CD4-positive, CD25-positive, alpha-beta regulatory T cell (primary cell): ENCODE results near the gene RGS19. TPM values are rescaled to one million over a fixed set of nuclear protein-coding genes. Genes with fewer than 3 reads are reported as not detected.

Source experiments
- ATAC-seq, 2 donors: fragments of 150-1000 bp; cut with Tn5 transposase; one replicate each; pipeline ENCODE4 v1.10.0; 2021; ENCODE audit warnings: low read depth in 2 of 2, moderate number of reproducible peaks in 2 of 2, moderate library complexity in 1 of 2
- DNase-seq, 3 donors: peaks; one replicate each; pipeline versions ENCODE4 v3.0.0 to v3.0.0-alpha.2; 2012 to 2022; ENCODE audit warnings: mixed read lengths in 1 of 3
- H3K27ac ChIP-seq: one replicate; pipeline ENCODE4 v1.7.0; 2013; ENCODE audit warnings: mild to moderate bottlenecking, low read length; ENCODE audit not compliant: insufficient read depth, poor library complexity, severe bottlenecking
- H3K27me3 ChIP-seq: one replicate; pipeline ENCODE4 v1.7.0; 2013; ENCODE audit warnings: low read length; ENCODE audit not compliant: control insufficient read depth, insufficient read depth
- H3K36me3 ChIP-seq: one replicate; pipeline ENCODE4 v1.7.0; 2013; ENCODE audit warnings: mild to moderate bottlenecking, low read length, moderate library complexity; ENCODE audit not compliant: control insufficient read depth, insufficient read depth
- H3K4me1 ChIP-seq: 2 replicates; pipeline ENCODE4 v1.7.0; 2013; ENCODE audit warnings: mild to moderate bottlenecking, low read length; ENCODE audit not compliant: insufficient read depth, control insufficient read depth, poor library complexity, severe bottlenecking
- H3K4me3 ChIP-seq: one replicate; pipeline ENCODE4 v1.7.0; 2013; ENCODE audit warnings: low read depth, mild to moderate bottlenecking, low read length, moderate library complexity
- H3K9me3 ChIP-seq, 2 experiments: 1 replicate in 1 of 2; 2 replicates in 1 of 2; pipeline ENCODE4 v1.7.0; 2013; ENCODE audit warnings: low read length in 2 of 2, mild to moderate bottlenecking in 1 of 2, moderate library complexity in 1 of 2; ENCODE audit not compliant: control insufficient read depth in 2 of 2
- H3K27ac Mint-ChIP-seq, 3 donors: one replicate each; pipeline ENCODE4 v1.8.0; 2020 to 2022; ENCODE audit warnings: mild to moderate bottlenecking in 3 of 3, mixed read lengths in 3 of 3, moderate library complexity in 2 of 3
- H3K27me3 Mint-ChIP-seq: one replicate; pipeline ENCODE4 v1.8.0; 2022; ENCODE audit warnings: mild to moderate bottlenecking, mixed read lengths
- H3K36me3 Mint-ChIP-seq: one replicate; pipeline ENCODE4 v1.8.0; 2020; ENCODE audit warnings: mixed read lengths
- H3K4me1 Mint-ChIP-seq, 4 donors: one replicate each; pipeline ENCODE4 v1.8.0; 2020 to 2022; ENCODE audit warnings: mixed read lengths in 4 of 4, mild to moderate bottlenecking in 1 of 4
- H3K4me3 Mint-ChIP-seq, 4 donors: one replicate each; pipeline ENCODE4 v1.8.0; 2020 to 2022; ENCODE audit warnings: mild to moderate bottlenecking in 4 of 4, mixed read lengths in 4 of 4, moderate library complexity in 3 of 4
- H3K9me3 Mint-ChIP-seq, 7 donors: one replicate each; pipeline ENCODE4 v1.8.0; 2020 to 2022; ENCODE audit warnings: mixed read lengths in 7 of 7, mild to moderate bottlenecking in 3 of 7, moderate library complexity in 2 of 7
- polyA plus RNA-seq, 4 donors: library from polyadenylated mRNA; unstranded; fragments of 300-500 nt; fragmentation: Illumina TruSeq; gene quantifications; one replicate each; pipeline ENCODE4 v1.2.3, GENCODE V29; 2021
- total RNA-seq: library from RNA; stranded (reverse); gene quantifications from one replicate; pipeline ENCODE4 v1.2.3, GENCODE V29; 2022

The RGS19 gene
- total and polyA plus RNA-seq, 5 donors from 2014 or later = 50.7 to 105 (median 85.2) TPM

DNA sequence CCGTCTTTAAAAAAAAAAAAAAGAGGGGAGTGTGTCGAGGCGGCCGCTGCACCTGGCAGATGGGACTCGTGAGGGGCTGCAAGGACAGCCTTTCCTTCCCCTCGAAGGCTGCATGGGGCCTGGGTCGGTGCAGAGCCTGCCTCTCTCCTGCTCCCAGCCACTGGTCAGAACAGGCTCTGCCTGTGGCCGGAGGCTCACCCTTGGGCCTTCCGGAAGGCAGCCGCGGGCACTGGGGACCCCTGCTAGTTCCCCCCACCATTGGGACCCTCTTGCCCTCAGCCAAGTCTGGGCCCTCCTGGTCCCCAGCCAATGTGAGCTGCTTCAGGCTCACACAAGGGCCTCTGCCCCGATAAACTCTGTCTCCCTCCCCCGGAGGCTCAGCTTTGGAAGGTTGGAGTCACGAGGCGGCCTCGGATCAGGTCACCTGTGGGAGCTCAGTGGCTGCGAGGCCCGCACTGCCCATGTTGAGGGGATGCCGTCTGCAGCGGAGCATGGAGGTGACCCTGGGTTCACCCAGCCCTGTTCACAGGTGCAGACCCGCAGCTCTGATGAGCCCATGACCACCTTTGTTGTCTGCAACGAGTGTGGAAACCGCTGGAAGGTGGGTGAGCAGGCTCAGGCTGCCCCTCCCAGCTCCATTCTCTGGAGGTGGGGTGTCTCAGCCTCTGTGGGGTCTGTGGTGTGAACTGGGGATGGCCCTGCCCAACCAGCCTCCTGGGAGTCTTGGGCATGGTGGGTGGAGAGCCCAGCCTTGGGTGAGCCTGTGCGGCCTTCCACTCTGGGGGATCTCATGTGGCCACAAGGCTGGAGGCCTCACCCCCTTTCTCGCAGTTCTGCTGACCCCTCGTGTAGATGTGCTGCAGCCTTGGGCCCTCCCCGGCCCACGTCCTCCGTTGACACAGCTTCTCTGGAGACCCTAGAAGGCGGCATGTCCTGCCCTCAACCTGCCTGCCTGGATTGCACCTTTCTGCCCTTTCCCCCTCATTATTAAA, 7.7 kb downstream of the RGS19 start:
- H3K27ac Mint-ChIP-seq = peak overlapping the region in 1 of 3 donors; percentile 63

DNA sequence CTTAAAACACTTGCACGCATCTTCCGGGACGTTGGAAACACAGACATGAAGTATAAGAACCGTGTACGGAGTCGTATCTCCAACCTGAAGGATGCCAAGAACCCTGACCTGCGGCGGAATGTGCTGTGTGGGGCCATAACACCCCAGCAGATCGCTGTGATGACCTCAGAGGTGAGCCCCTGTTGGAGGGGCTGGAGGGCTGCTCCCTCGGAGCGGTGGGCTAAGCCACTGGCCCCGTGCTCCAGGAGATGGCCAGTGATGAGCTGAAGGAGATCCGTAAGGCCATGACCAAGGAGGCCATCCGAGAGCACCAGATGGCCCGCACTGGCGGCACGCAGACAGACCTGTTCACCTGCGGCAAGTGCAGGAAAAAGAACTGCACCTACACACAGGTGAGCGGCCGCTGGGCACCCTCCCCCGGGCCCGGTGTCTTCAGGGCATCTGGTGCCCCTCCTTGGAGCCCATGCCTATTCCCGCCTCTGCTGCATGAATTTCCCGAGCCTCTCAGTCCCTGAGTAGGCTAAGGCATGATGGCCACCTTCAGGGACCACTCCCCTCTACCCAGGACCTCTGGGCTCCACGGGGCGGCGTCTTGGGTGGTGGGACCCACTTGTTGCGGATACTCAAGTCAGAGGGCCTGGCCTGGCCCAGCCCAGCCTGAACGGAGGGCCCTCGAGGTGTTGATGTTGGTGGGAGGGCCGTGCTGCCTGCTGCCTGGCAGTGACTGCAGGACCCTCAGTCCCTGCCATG, 8.9 kb downstream of the RGS19 start:
- no peak for ATAC-seq
- Histone ChIP-seq H3K4me3 (no peak overlapping the region), H3K9me3 (no peaks in the 10 kb centered on the region), H3K27ac (no peak overlapping the region), H3K36me3 (peaks cover 17% of the 10 kb centered on the region), H3K4me1 (peaks cover 27% of the 10 kb centered on the region), H3K27me3 (no peaks in the 10 kb centered on the region)
- peaks cover 3% of the 10 kb centered on the region for H3K36me3 Mint-ChIP-seq
- no peaks in the 10 kb centered on the region for H3K9me3 Mint-ChIP-seq
- H3K27me3 Mint-ChIP-seq = no peaks in the 10 kb centered on the region
- H3K4me1 Mint-ChIP-seq = peaks cover 0 to 42% (median 9%) of the 10 kb centered on the region in 4 donors
- no peak overlapping the region for H3K4me3 Mint-ChIP-seq
- H3K27ac Mint-ChIP-seq = peak overlapping the region in 1 of 3 donors; percentile 52
- DNase-seq = no peak

More for the DNA sequence above, 7.7 kb downstream of the RGS19 start:
- no peak for ATAC-seq
- H3K4me1 ChIP-seq = peaks cover 20% of the 10 kb centered on the region
- peaks cover 3% of the 10 kb centered on the region for H3K36me3 Mint-ChIP-seq
- H3K4me3 ChIP-seq = no peak overlapping the region
- H3K9me3 Mint-ChIP-seq = no peaks in the 10 kb centered on the region
- no peaks in the 10 kb centered on the region for H3K27me3 ChIP-seq
- no peak overlapping the region for H3K27ac ChIP-seq
- no peak for DNase-seq
- H3K4me3 Mint-ChIP-seq = peak overlapping the region in 1 of 4 donors; percentile 15
- H3K27me3 Mint-ChIP-seq = no peaks in the 10 kb centered on the region
- H3K9me3 ChIP-seq = no peaks in the 10 kb centered on the region
- H3K36me3 ChIP-seq = peaks cover 20% of the 10 kb centered on the region
- peaks cover 0 to 39% (median 0%) of the 10 kb centered on the region in 4 donors for H3K4me1 Mint-ChIP-seq

- H3K9me3 ChIP-seq = no peaks in the 10 kb centered on the region
- H3K4me3 ChIP-seq = no peak overlapping the region
- H3K4me1 ChIP-seq = peaks cover 31% of the 10 kb centered on the region
- Mint-ChIP-seq H3K4me1 (peaks cover 0 to 49% (median 12%) of the 10 kb centered on the region in 4 donors), H3K9me3 (no peaks in the 10 kb centered on the region), H3K27ac (peak overlapping the region in 1 of 3 donors; percentile 52), H3K36me3 (peaks cover 3% of the 10 kb centered on the region), H3K4me3 (no peak overlapping the region), H3K27me3 (no peaks in the 10 kb centered on the region)
- ATAC-seq (no peak), DNase-seq (peak in 1 of 3 donors; percentile 42)
- peaks cover 14% of the 10 kb centered on the region for H3K36me3 ChIP-seq
- no peaks in the 10 kb centered on the region for H3K27me3 ChIP-seq
- H3K27ac ChIP-seq = no peak overlapping the region
Observed at GRCh38 chr20:64069614-64070243, 9.6 kb downstream of the RGS19 start.

- H3K27ac ChIP-seq = no peak overlapping the region
- DNase-seq (no peak), ATAC-seq (no peak)
- peaks cover 3% of the 10 kb centered on the region for H3K36me3 Mint-ChIP-seq
- H3K4me3 Mint-ChIP-seq = no peak overlapping the region
- H3K27me3 ChIP-seq = no peaks in the 10 kb centered on the region
- H3K9me3 ChIP-seq = no peaks in the 10 kb centered on the region
- H3K36me3 ChIP-seq = peaks cover 9% of the 10 kb centered on the region
- H3K4me1 ChIP-seq = peaks cover 36% of the 10 kb centered on the region
- peaks cover 0 to 49% (median 12%) of the 10 kb centered on the region in 4 donors for H3K4me1 Mint-ChIP-seq
- H3K4me3 ChIP-seq = no peak overlapping the region
- no peak overlapping the region for H3K27ac Mint-ChIP-seq
- no peaks in the 10 kb centered on the region for H3K27me3 Mint-ChIP-seq
- no peaks in the 10 kb centered on the region for H3K9me3 Mint-ChIP-seq
Observed at GRCh38 chr20:64069209-64069613, 10.1 kb downstream of the RGS19 start.

- Mint-ChIP-seq H3K4me3 (peak overlapping the region in 1 of 4 donors; percentile 49), H3K4me1 (peaks cover 0 to 55% (median 17%) of the 10 kb centered on the region in 4 donors), H3K36me3 (peaks cover 3% of the 10 kb centered on the region), H3K27ac (no peak overlapping the region), H3K27me3 (no peaks in the 10 kb centered on the region), H3K9me3 (no peaks in the 10 kb centered on the region)
- H3K9me3 ChIP-seq = no peaks in the 10 kb centered on the region
- H3K4me3 ChIP-seq = no peak overlapping the region
- peaks cover 5% of the 10 kb centered on the region for H3K36me3 ChIP-seq
- DNase-seq (no peak), ATAC-seq (no peak)
- no peaks in the 10 kb centered on the region for H3K27me3 ChIP-seq
- H3K27ac ChIP-seq = no peak overlapping the region
- H3K4me1 ChIP-seq = peaks cover 42% of the 10 kb centered on the region
Observed at GRCh38 chr20:64068386-64069208, 10.7 kb downstream of the RGS19 start.

DNA sequence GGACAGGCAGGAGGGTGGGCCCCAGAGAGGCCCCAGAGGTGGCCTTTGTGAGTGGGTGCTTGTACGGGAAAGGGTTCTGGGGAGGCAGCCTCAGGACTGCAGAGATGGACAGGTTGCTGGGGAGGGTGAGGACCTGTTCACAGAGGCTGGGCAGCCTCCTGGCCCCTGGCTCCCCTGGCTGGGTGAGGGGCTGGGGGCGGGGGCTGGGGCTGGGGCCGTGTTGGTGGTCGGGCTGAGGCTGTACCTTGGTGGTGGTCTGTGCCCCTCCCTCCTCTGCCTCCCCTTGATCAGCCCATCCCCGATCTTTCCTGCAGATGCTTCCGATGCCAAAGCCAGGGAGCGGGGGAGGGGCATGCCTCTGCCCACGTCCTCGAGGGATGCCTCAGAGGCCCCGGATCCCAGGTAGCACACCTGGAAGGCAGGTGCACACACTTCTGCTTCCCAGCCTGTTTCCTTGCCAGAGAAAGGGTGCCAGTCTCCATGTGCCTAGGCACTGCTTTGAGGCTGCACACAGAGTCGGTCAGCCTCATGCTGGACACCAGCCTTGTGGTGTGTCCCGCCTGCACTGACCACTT, 11.5 kb downstream of the RGS19 start:
- Histone ChIP-seq H3K9me3 (no peaks in the 10 kb centered on the region), H3K4me1 (peaks cover 48% of the 10 kb centered on the region), H3K36me3 (peaks cover under 1% of the 10 kb centered on the region), H3K27ac (no peak overlapping the region), H3K4me3 (no peak overlapping the region), H3K27me3 (no peaks in the 10 kb centered on the region)
- Mint-ChIP-seq H3K27me3 (no peaks in the 10 kb centered on the region), H3K27ac (no peak overlapping the region), H3K4me3 (peak overlapping the region in 1 of 4 donors; percentile 49), H3K4me1 (peaks cover 0 to 56% (median 17%) of the 10 kb centered on the region in 4 donors), H3K9me3 (no peaks in the 10 kb centered on the region), H3K36me3 (no peaks in the 10 kb centered on the region)
- DNase-seq = no peak
- no peak for ATAC-seq
